ENCODE results near the gene CHD1L. TPM values are rescaled to one million over a fixed set of nuclear protein-coding genes. Genes with fewer than 3 reads are reported as not detected.
A peak's percentile ranks its signal among the peaks of the same experiment; 100 is the strongest.
"Not testable (repeated sequence)": the region's sequence is repeated elsewhere in the genome, so short reads cannot be mapped to it uniquely, and the experiment has no call there.

Gene CHD1L
- total RNA-seq, 2 donors from 2014 or later, result 25.7 to 69.0 TPM

- no peaks in the 10 kb centered on the region for H3K9me3 Mint-ChIP-seq
- H3K27ac Mint-ChIP-seq, result no peak overlapping the region
- no peaks in the 10 kb centered on the region for H3K36me3 Mint-ChIP-seq
- DNase-seq (ENCODE audit: low spot score in 2 of 2) (no peak), ATAC-seq (no peak)
These were observed 23.9 kb upstream of the CHD1L start for GRCh38 chr1:147218606-147219005.

GRCh38 chr1:147223740-147224615 is 18.5 kb upstream of the CHD1L start:
- no peaks in the 10 kb centered on the region for H3K36me3 Mint-ChIP-seq
- H3K27ac Mint-ChIP-seq, result no peak overlapping the region

GRCh38 chr1:147225193-147225730 is 17.2 kb upstream of the CHD1L start, which contains the start of gene FMO5:
Gene FMO5 (minus strand): TSS chr1:147225339. CDS start chr1:147225029, 310 bp downstream.
- Mint-ChIP-seq H3K36me3 (no peaks in the 10 kb centered on the region), H3K27ac (peak within 1 kb of the TSS; percentile 74 to 90), H3K9me3 (no peaks in the 10 kb centered on the region)
- DNase-seq (ENCODE audit: low spot score in 2 of 2), result peak in 1 of 2 donors; percentile 36
- ATAC-seq, result peak; percentile 90 to 91

More at GRCh38 chr1:147223740-147224615, 18.5 kb upstream of the CHD1L start:
- ATAC-seq (no peak), DNase-seq (ENCODE audit: low spot score in 2 of 2) (no peak)
- H3K9me3 Mint-ChIP-seq, result no peaks in the 10 kb centered on the region

GRCh38 chr1:147231032-147231431 is 11.5 kb upstream of the CHD1L start:
- H3K9me3 Mint-ChIP-seq; DNase-seq (ENCODE audit: low spot score in 2 of 2); ATAC-seq; H3K36me3 Mint-ChIP-seq; H3K27ac Mint-ChIP-seq: not testable (repeated sequence)

- not testable (repeated sequence) for H3K9me3 Mint-ChIP-seq; ATAC-seq; H3K27ac Mint-ChIP-seq; DNase-seq (ENCODE audit: low spot score in 2 of 2); H3K36me3 Mint-ChIP-seq
These were observed 8.6 kb upstream of the CHD1L start for GRCh38 chr1:147233903-147234302.

- no peaks in the 10 kb centered on the region for H3K9me3 Mint-ChIP-seq
- no peak for ATAC-seq
These were observed 6.7 kb upstream of the CHD1L start for GRCh38 chr1:147235822-147236221.

GRCh38 chr1:147236448-147236847 is 6.0 kb upstream of the CHD1L start:
- Mint-ChIP-seq H3K9me3 (no peaks in the 10 kb centered on the region), H3K27ac (no peak overlapping the region), H3K36me3 (no peaks in the 10 kb centered on the region)
- ATAC-seq (no peak), DNase-seq (ENCODE audit: low spot score in 2 of 2) (no peak)

More at GRCh38 chr1:147235822-147236221, 6.7 kb upstream of the CHD1L start:
- DNase-seq (ENCODE audit: low spot score in 2 of 2), result no peak
- no peaks in the 10 kb centered on the region for H3K36me3 Mint-ChIP-seq
- H3K27ac Mint-ChIP-seq, result no peak overlapping the region

GRCh38 chr1:147236959-147237791 is 5.3 kb upstream of the CHD1L start:
- Mint-ChIP-seq H3K9me3 (no peaks in the 10 kb centered on the region), H3K36me3 (no peaks in the 10 kb centered on the region), H3K27ac (no peak overlapping the region)
- ATAC-seq, result no peak
- no peak for DNase-seq (ENCODE audit: low spot score in 2 of 2)

- H3K9me3 Mint-ChIP-seq, result no peaks in the 10 kb centered on the region
- no peak overlapping the region for H3K27ac Mint-ChIP-seq
- no peak for DNase-seq (ENCODE audit: low spot score in 2 of 2)
- ATAC-seq, result no peak
- H3K36me3 Mint-ChIP-seq, result peaks cover 0 to under 1% of the 10 kb centered on the region in 2 donors
These were observed 4.2 kb upstream of the CHD1L start for GRCh38 chr1:147238053-147238902.

- no peaks in the 10 kb centered on the region for H3K9me3 Mint-ChIP-seq
- DNase-seq (ENCODE audit: low spot score in 2 of 2), result no peak
- H3K27ac Mint-ChIP-seq, result no peak overlapping the region
- H3K36me3 Mint-ChIP-seq, result peaks cover 8 to 10% of the 10 kb centered on the region in 2 donors
- ATAC-seq, result no peak
These were observed 3.3 kb upstream of the CHD1L start for GRCh38 chr1:147238925-147239820.

- not testable (repeated sequence) for DNase-seq (ENCODE audit: low spot score in 2 of 2); H3K9me3 Mint-ChIP-seq; ATAC-seq; H3K27ac Mint-ChIP-seq
- H3K36me3 Mint-ChIP-seq, result peaks cover 8 to 16% of the 10 kb centered on the region in 2 donors
These were observed 2.3 kb upstream of the CHD1L start for GRCh38 chr1:147240131-147240721.

GRCh38 chr1:147241934-147242448 is 493 bp upstream of the CHD1L start:
- H3K9me3 Mint-ChIP-seq, result no peaks in the 10 kb centered on the region
- peak overlapping the region in 1 of 2 donors; percentile 57 for H3K27ac Mint-ChIP-seq
- ATAC-seq (no peak), DNase-seq (ENCODE audit: low spot score in 2 of 2) (no peak)
- peaks cover 8 to 17% of the 10 kb centered on the region in 2 donors for H3K36me3 Mint-ChIP-seq

- peak overlapping the region; percentile 57 to 85 for H3K27ac Mint-ChIP-seq
- ATAC-seq, result peak; percentile 8 to 10
- peak in 1 of 2 donors; percentile 24 for DNase-seq (ENCODE audit: low spot score in 2 of 2)
- no peaks in the 10 kb centered on the region for H3K9me3 Mint-ChIP-seq
- peaks cover 8 to 17% of the 10 kb centered on the region in 2 donors for H3K36me3 Mint-ChIP-seq
These were observed 773 bp downstream of the CHD1L start for GRCh38 chr1:147243228-147243685.

- Mint-ChIP-seq H3K9me3 (no peaks in the 10 kb centered on the region), H3K27ac (peak overlapping the region; percentile 37 to 57), H3K36me3 (peaks cover 8 to 17% of the 10 kb centered on the region in 2 donors)
- DNase-seq (ENCODE audit: low spot score in 2 of 2), result no peak
- no peak for ATAC-seq
These were observed 1.4 kb downstream of the CHD1L start for GRCh38 chr1:147243841-147244240.
